ENCODE data around the gene NKX6-2. TPM values are rescaled to one million over a fixed set of nuclear protein-coding genes. Genes with fewer than 3 reads are reported as not detected.
A peak's percentile ranks its signal among the peaks of the same experiment; 100 is the strongest.
"Not testable (repeated sequence)": the region's sequence is repeated elsewhere in the genome, so short reads cannot be mapped to it uniquely, and the experiment has no call there.

NKX6-2 gene
- total and polyA plus RNA-seq, 2 donors from 2014 or later, result 2.5 TPM; not detected in 1

DNA sequence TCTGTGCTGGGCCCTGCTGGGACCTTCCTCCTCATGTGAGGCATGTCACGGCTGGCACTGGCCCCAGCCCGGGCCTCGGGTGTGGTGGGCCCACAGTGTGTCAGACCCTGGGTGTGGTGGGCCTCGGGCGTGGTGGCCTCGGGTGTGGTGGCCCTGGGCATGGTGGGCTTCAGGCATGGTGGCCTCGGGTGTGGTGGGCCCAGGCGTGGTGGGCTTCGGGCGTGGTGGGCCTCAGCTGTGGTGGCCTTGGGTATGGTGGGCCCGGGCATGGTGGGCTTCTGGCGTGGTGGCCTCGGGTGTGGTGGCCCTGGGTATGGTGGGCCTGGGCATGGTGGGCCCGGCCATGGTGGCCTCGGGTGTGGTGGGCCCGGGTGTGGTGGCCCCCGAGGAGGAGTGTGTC, 40.4 kb downstream of the NKX6-2 start:
- Histone ChIP-seq H3K9me3 (ENCODE audit: control insufficient read depth in 2 of 3, insufficient read depth in 1 of 3, low read length in 3 of 3) (no peaks in the 10 kb centered on the region), H3K4me1 (ENCODE audit: control insufficient read depth in 2 of 3, insufficient read depth in 2 of 3, low read depth in 1 of 3, low read length in 3 of 3) (no peaks in the 10 kb centered on the region), H3K36me3 (ENCODE audit: control insufficient read depth in 2 of 3, insufficient read depth in 3 of 3, low read length in 3 of 3) (peaks cover 0 to 10% (median 5%) of the 10 kb centered on the region in 3 donors), H3K27ac (ENCODE audit: low read depth in 2 of 2, low read length in 2 of 2) (no peak overlapping the region), H3K4me3 (ENCODE audit: low read length in 3 of 3) (no peak overlapping the region), H3K27me3 (ENCODE audit: control insufficient read depth, insufficient read depth, low read length) (no peaks in the 10 kb centered on the region), H3K9ac (ENCODE audit: low read length in 3 of 3) (no peak overlapping the region)
- FAIRE-seq, result no peak
- intact Hi-C loops (cut with DNase I), result no loop called here
- no peak for TF ChIP-seq CTCF (IDR thresholded peaks at IDR 0.05; ENCODE audit: borderline replicate concordance, extremely low read depth, insufficient read depth)
- no peak for DNase-seq

- H3K27ac ChIP-seq (ENCODE audit: low read depth in 2 of 2, low read length in 2 of 2), result no peak overlapping the region
- H3K27me3 ChIP-seq (ENCODE audit: control insufficient read depth, insufficient read depth, low read length), result no peaks in the 10 kb centered on the region
- TF ChIP-seq CTCF (IDR thresholded peaks at IDR 0.05; ENCODE audit: borderline replicate concordance, extremely low read depth, insufficient read depth), result no peak
- no peak overlapping the region for H3K4me3 ChIP-seq (ENCODE audit: low read length in 3 of 3)
- intact Hi-C loops (cut with DNase I), result no loop called here
- H3K9ac ChIP-seq (ENCODE audit: low read length in 3 of 3), result no peak overlapping the region
- no peak for FAIRE-seq
- no peaks in the 10 kb centered on the region for H3K9me3 ChIP-seq (ENCODE audit: control insufficient read depth in 2 of 3, insufficient read depth in 1 of 3, low read length in 3 of 3)
- DNase-seq, result no peak
- H3K36me3 ChIP-seq (ENCODE audit: control insufficient read depth in 2 of 3, insufficient read depth in 3 of 3, low read length in 3 of 3), result peaks cover 0 to 4% (median 2%) of the 10 kb centered on the region in 3 donors
- no peaks in the 10 kb centered on the region for H3K4me1 ChIP-seq (ENCODE audit: control insufficient read depth in 2 of 3, insufficient read depth in 2 of 3, low read depth in 1 of 3, low read length in 3 of 3)
Observed at GRCh38 chr10:132744839-132745238, 41.1 kb downstream of the NKX6-2 start.

DNA sequence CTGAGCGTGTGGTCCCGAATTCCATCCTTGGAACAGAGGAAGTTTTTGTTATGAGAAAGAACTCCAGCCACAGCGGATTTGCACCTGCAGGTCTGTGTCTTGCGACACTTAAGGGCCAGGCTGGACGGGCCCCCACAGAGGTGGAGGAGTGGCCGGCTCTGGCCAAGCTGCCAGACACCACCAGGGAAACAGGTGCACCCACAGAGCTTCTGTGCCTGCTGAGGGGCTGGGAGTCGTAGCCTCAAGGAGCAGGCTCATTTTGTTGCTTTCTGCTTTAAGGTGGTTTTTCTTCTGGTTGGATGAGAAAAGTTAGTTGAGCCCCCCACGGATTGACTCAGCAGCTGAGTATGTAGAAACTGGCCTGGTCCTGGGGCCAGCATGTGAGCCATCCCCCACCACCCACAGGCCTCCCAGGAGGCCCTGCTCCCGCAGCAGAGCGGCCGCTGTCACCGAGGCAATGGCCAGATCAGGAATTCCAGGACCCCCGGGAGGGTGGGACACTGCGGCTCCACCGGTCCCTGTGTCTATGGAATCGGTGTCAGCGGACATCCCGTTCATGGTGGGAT, 41.9 kb downstream of the NKX6-2 start:
- Histone ChIP-seq H3K4me3 (ENCODE audit: low read length in 3 of 3) (no peak overlapping the region), H3K27ac (ENCODE audit: low read depth in 2 of 2, low read length in 2 of 2) (no peak overlapping the region), H3K27me3 (ENCODE audit: control insufficient read depth, insufficient read depth, low read length) (no peaks in the 10 kb centered on the region), H3K9ac (ENCODE audit: low read length in 3 of 3) (no peak overlapping the region), H3K36me3 (ENCODE audit: control insufficient read depth in 2 of 3, insufficient read depth in 3 of 3, low read length in 3 of 3) (no peaks in the 10 kb centered on the region), H3K9me3 (ENCODE audit: control insufficient read depth in 2 of 3, insufficient read depth in 1 of 3, low read length in 3 of 3) (no peaks in the 10 kb centered on the region), H3K4me1 (ENCODE audit: control insufficient read depth in 2 of 3, insufficient read depth in 2 of 3, low read depth in 1 of 3, low read length in 3 of 3) (no peaks in the 10 kb centered on the region)
- intact Hi-C loops (cut with DNase I), result no loop called here
- DNase-seq, result no peak
- no peak for FAIRE-seq
- TF ChIP-seq CTCF (IDR thresholded peaks at IDR 0.05; ENCODE audit: borderline replicate concordance, extremely low read depth, insufficient read depth), result no peak

GRCh38 chr10:132743196-132743924, 42.6 kb downstream of the NKX6-2 start:
- H3K9me3 ChIP-seq (ENCODE audit: control insufficient read depth in 2 of 3, insufficient read depth in 1 of 3, low read length in 3 of 3); H3K27me3 ChIP-seq (ENCODE audit: control insufficient read depth, insufficient read depth, low read length); H3K36me3 ChIP-seq (ENCODE audit: control insufficient read depth in 2 of 3, insufficient read depth in 3 of 3, low read length in 3 of 3); H3K4me1 ChIP-seq (ENCODE audit: control insufficient read depth in 2 of 3, insufficient read depth in 2 of 3, low read depth in 1 of 3, low read length in 3 of 3); H3K4me3 ChIP-seq (ENCODE audit: low read length in 3 of 3); intact Hi-C loops (cut with DNase I); H3K9ac ChIP-seq (ENCODE audit: low read length in 3 of 3); H3K27ac ChIP-seq (ENCODE audit: low read depth in 2 of 2, low read length in 2 of 2); FAIRE-seq: not testable (repeated sequence)
- DNase-seq, result peak in 1 of 5 donors; percentile 42
